Gastroesophageal sphincter (tissue), 4 donors: ENCODE measurements around the gene NOXO1. TPM values are rescaled to one million over a fixed set of nuclear protein-coding genes. Genes with fewer than 3 reads are reported as not detected.

Source experiments
- ATAC-seq: fragments of 150-250 bp; one replicate; pipeline ENCODE4 v1.9.1; 2016; ENCODE audit warnings: mild to moderate bottlenecking, moderate library complexity
- H3K27ac ChIP-seq, 4 donors: fragments of 200-600 bp; sonication (generic) in 3 of 4; 1 replicate in 3 of 4; 2 replicates in 1 of 4; pipeline ENCODE4 v1.5.1; 2016 to 2019
- H3K27me3 ChIP-seq: fragments of 200-600 bp; sonication (generic); one replicate; pipeline ENCODE4 v1.5.1; 2019
- H3K36me3 ChIP-seq, 2 donors: fragments of 200-600 bp; sonication (generic); one replicate each; pipeline ENCODE4 v1.5.1; 2019; ENCODE audit warnings: control low read depth in 1 of 2
- H3K4me1 ChIP-seq, 3 donors: fragments of 200-600 bp; sonication (generic); 1 replicate in 2 of 3; 2 replicates in 1 of 3; pipeline ENCODE4 v1.5.1; 2016 to 2019; ENCODE audit warnings: control low read depth in 2 of 3
- H3K4me3 ChIP-seq, 2 donors: fragments of 200-600 bp; sonication (generic); one replicate each; pipeline ENCODE4 v1.5.1; 2019; ENCODE audit warnings: mild to moderate bottlenecking in 1 of 2, moderate library complexity in 1 of 2
- H3K9me3 ChIP-seq, 3 donors: fragments of 200-600 bp; sonication (generic); one replicate each; pipeline ENCODE4 v1.5.1; 2017 to 2019; ENCODE audit warnings: control low read depth in 2 of 3
- CTCF ChIP-seq, 4 experiments: fragments of 200-600 bp in 2 of 4; fragments of 450-650 bp in 2 of 4; sonication (generic) in 1 of 4; IDR thresholded peaks; one replicate each; pipeline ENCODE4 v1.5.1; 2017 to 2019; ENCODE audit warnings: antibody characterized with exemption in 4 of 4, mild to moderate bottlenecking in 2 of 4, moderate library complexity in 2 of 4
- EP300 ChIP-seq: sonication (generic); formaldehyde crosslinking; IDR thresholded peaks from one replicate; pipeline ENCODE4 v1.6.1; 2017; ENCODE audit warnings: antibody characterized with exemption, mild to moderate bottlenecking
- POLR2A ChIP-seq, 2 donors: fragments of 450-650 bp; IDR thresholded peaks; one replicate each; pipeline ENCODE4 v1.6.1; 2017; ENCODE audit warnings: antibody characterized with exemption in 2 of 2, mild to moderate bottlenecking in 2 of 2, moderate library complexity in 1 of 2
- POLR2AphosphoS5 ChIP-seq: sonication (generic); formaldehyde crosslinking; IDR thresholded peaks from one replicate; pipeline ENCODE4 v1.6.1; 2017; ENCODE audit warnings: antibody characterized with exemption
- WGBS, 2 donors: methylation state at CpG; one replicate each; pipeline ENCODE4 v1.1.5; 2018; ENCODE audit warnings: low coverage in 1 of 2; 5-methylcytosine and 5-hydroxymethylcytosine counted together
- total RNA-seq, 4 donors: library from RNA; depleted of rRNA; stranded (reverse); fragments of >200 nt; gene quantifications; one replicate each; pipeline ENCODE4 v1.1.0, GENCODE V29; 2016

NOXO1 gene
- total RNA-seq, 4 donors from 2014 or later, result 1.0 to 1.1 TPM; not detected in 2

GRCh38 chr16:1936945-1937479 is 44.3 kb downstream of the NOXO1 start:
- WGBS, 2 donors, result 90 to 91% methylated on average over 3 to 10 of the region's 11 CpGs
- Histone ChIP-seq H3K4me1 (peaks cover 2 to 19% (median 5%) of the 10 kb centered on the region in 3 donors), H3K36me3 (peaks cover 0 to 49% of the 10 kb centered on the region in 2 donors), H3K4me3 (no peak overlapping the region), H3K9me3 (no peaks in the 10 kb centered on the region), H3K27ac (no peak overlapping the region), H3K27me3 (peaks cover 15% of the 10 kb centered on the region)
- no peak for ATAC-seq
- no peak for TF ChIP-seq CTCF (IDR thresholded peaks at IDR 0.05)
- TF ChIP-seq POLR2AphosphoS5, result no peak
- no peak for TF ChIP-seq EP300
- no peak for TF ChIP-seq POLR2A (IDR thresholded peaks at IDR 0.05)

GRCh38 chr16:1933097-1933661 is 48.1 kb downstream of the NOXO1 start:
- H3K27me3 ChIP-seq, result peaks cover 24% of the 10 kb centered on the region
- ATAC-seq, result no peak
- peaks cover 0 to 16% (median 7%) of the 10 kb centered on the region in 3 donors for H3K4me1 ChIP-seq
- H3K36me3 ChIP-seq, result peaks cover 0 to 17% of the 10 kb centered on the region in 2 donors
- TF ChIP-seq EP300 (no peak), CTCF (IDR thresholded peaks at IDR 0.05) (no peak), POLR2AphosphoS5 (no peak), POLR2A (IDR thresholded peaks at IDR 0.05) (no peak)
- no CpG with 5 or more reads among the region's 23 CpGs for WGBS, 2 donors
- H3K4me3 ChIP-seq, result no peak overlapping the region
- no peak overlapping the region for H3K27ac ChIP-seq
- H3K9me3 ChIP-seq, result no peaks in the 10 kb centered on the region

- no peak for ATAC-seq
- peaks cover 24% of the 10 kb centered on the region for H3K27me3 ChIP-seq
- TF ChIP-seq POLR2A (IDR thresholded peaks at IDR 0.05) (no peak), POLR2AphosphoS5 (no peak), EP300 (no peak), CTCF (IDR thresholded peaks at IDR 0.05) (no peak)
- WGBS, 2 donors, result no CpG with 5 or more reads among the region's 19 CpGs
- no peak overlapping the region for H3K27ac ChIP-seq
- H3K4me1 ChIP-seq, result peaks cover 0 to 16% (median 7%) of the 10 kb centered on the region in 3 donors
- peaks cover 0 to 8% of the 10 kb centered on the region in 2 donors for H3K36me3 ChIP-seq
- H3K9me3 ChIP-seq, result no peaks in the 10 kb centered on the region
- no peak overlapping the region for H3K4me3 ChIP-seq
These were observed 48.9 kb downstream of the NOXO1 start for GRCh38 chr16:1932050-1933028.

- no peaks in the 10 kb centered on the region for H3K36me3 ChIP-seq
- no peak overlapping the region for H3K27ac ChIP-seq
- H3K4me1 ChIP-seq, result peaks cover 0 to 16% (median 7%) of the 10 kb centered on the region in 3 donors
- H3K4me3 ChIP-seq, result no peak overlapping the region
- H3K27me3 ChIP-seq, result peaks cover 28% of the 10 kb centered on the region
- WGBS, 2 donors, result 67 to 84% methylated on average over 4 to 6 of the region's 10 CpGs
- TF ChIP-seq POLR2A (IDR thresholded peaks at IDR 0.05) (no peak), EP300 (no peak), CTCF (IDR thresholded peaks at IDR 0.05) (no peak), POLR2AphosphoS5 (no peak)
- ATAC-seq, result no peak
- no peaks in the 10 kb centered on the region for H3K9me3 ChIP-seq
These were observed 50.9 kb downstream of the NOXO1 start for GRCh38 chr16:1930338-1930720.
